GM18867 (cell line): ENCODE data around the gene NKX3-2.

Experiments
- ATAC-seq: cut with Tn5 transposase; IDR thresholded peaks from one replicate; pipeline ENCODE4 v1.9.1; 2021; ENCODE audit warnings: mild to moderate bottlenecking, moderate library complexity; ENCODE audit not compliant: unreplicated experiment

The NKX3-2 gene

DNA sequence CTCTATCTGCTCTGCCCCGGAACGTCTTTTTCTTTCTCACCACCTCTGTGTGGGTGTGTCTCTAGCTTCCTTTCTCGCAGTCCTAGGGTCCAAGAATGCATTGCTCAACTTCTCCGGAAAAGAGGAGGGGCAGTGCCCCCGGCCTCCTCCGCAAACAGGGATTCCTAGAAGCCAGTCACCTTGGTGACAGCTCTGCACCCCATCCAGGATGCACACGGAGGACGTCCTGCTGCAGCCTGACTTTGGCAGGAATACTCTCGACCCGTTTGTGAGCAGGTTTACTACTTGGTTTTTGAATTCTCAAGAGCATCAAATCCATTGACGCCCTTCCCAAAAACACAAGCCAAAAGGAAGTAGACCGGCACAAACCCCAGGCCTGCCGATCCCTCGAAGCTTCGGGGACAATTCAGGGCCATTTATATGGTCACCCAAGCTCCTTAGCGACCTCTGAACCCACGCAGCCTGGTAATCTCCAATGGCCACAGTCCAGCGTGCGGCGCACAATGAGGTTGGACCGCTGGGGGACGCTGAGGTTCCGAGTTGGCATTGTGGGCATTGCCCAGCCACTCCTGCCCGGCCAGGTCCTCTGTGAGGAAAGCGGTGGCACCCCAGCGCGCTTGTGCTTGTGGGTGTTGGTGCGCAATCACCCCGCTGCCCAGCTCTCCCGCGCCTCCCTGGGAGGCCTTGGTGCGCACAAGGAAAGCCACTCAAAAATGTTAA is 9.8 kb downstream of the NKX3-2 start:
- ATAC-seq = no peak

DNA sequence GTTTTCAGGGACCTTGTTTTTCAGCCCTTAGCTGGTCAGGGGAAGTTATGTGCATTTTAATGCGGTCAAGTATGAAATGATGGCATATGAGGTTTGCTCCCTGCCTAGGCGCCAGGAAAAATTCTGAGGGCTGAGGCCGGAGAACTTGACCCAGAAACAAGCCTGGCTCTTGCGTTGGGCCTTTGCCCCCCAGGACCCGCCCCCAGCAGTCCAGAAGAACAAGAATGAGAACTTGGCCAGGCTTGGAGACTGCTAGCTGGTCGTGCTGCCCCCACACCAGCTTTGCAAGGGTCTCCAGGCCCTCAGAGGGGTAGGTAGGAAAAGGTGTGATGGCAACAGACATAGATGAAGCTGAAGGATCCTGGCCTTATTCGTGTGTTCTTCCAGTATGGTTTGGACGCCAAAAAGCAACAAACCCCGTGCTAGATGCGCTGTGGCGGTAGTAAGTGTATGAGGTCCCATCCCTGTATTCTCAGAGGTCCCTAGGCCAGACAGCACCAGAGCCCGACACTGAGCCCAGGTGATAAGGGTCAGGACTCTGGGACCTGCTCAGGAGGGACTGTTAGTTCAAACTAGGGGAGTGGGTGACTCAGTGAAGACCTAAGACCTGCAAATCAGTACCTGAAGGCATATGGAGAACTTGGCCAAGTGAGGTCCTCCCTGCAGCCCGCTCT is 10.5 kb downstream of the NKX3-2 start:
- no peak for ATAC-seq

DNA sequence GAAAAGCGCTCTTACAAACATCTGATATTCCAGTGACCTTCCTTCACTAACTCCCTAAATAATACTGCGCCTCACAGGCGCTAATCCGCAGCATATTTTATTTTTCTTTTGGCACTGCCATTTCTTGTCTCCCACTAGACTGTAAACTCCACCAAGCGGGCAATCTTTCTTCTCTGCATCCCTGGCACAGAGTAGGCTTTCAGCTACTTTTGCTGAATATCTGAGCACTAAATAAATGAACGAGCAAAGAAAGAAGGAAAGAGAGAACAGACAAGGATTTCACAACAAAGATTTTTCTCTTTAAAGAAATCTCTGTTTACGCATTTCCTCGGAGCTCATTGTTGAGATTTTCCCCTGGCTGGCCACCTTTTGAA is 12.7 kb downstream of the NKX3-2 start:
- no peak for ATAC-seq

DNA sequence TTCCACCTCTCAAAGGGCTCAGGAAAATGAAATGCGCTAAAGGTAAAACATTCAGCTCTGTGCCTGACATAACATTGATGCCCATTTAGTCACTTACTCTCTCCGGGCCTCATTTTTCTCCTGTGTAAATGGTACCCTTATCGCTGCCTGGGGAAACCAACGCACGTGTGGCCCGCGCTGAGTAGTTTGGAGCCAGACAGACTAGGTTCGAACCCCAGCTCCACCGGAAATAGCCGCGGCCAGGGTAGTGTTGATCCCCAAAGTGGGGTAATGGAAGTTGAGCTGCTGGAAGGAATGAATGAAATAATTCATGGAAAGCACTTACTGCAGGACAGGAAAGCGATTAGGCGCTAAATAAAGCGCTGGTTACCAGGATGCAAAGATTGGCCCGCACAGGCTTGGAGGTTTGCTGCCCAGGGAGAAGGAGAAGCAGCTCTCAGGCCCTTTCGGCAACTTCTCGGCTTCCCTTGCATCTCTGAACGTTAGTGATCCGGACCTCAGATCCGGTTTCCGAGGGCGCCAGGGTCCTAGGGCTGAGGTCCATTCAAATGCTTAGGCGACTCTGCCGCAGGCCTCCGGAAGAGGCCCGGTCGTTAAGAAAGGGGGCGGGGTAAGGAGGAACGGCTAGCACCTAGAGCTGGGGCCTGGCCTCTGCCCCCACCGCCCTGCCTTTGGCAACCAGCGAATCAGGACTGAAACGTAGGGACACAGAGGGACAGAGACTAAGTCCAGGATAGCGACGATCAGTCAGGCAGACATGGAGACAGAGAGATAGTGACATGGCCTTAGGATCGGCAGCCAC is 13.3 kb downstream of the NKX3-2 start:
- ATAC-seq = no peak

DNA sequence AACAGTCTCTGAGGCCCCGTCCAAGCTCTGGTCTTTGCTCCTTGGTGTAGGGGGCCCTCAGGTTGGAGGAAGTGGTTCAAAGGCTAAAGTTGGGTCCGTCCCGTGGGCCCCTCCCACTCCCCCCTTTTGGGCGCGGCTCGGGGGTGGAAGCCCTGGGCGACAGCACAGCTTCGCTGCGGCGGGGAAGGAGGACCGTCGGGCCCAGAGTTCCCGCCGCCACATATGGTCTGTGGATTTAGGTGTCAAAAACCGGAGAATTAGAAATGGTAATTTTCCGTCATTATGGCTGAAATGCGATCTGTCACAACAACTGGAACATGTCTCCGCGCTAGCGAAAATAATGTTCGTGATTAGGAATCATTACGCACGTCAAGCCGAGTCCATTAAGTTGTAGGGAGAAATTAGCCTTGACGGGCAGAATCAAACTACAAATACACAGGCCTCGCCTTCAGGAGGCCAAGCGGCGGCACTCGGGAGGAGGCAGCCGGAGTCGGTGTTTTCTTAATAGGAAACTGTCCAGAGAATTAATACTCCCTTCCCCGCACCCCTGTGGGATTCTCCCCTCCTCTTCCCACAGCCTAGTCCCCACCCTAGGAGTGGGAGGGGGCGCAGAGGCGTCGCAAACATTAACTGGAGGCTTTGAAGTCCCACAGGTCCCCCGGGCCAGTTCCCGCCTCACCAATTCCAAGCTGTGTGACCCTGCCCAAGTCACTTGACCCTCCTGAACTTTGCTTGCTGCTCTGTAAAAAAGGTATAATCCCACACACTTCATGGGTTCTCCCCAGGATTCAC is 15.0 kb downstream of the NKX3-2 start:
- no peak for ATAC-seq

DNA sequence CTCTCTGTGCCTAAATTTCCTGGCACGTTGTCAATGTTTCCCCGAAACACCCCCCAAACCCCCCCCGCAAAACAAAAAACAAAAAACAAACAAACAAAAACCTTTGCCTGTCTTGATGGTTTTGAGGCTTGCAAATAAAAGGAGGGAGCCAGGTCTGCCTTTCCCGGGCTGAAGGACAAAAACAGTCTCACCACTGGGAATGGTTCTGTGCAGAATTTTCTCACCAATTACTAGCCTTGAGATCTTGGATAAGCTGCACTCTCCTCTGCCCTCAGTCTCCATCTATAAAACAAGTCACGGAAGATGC is 15.5 kb downstream of the NKX3-2 start:
- ATAC-seq = no peak

DNA sequence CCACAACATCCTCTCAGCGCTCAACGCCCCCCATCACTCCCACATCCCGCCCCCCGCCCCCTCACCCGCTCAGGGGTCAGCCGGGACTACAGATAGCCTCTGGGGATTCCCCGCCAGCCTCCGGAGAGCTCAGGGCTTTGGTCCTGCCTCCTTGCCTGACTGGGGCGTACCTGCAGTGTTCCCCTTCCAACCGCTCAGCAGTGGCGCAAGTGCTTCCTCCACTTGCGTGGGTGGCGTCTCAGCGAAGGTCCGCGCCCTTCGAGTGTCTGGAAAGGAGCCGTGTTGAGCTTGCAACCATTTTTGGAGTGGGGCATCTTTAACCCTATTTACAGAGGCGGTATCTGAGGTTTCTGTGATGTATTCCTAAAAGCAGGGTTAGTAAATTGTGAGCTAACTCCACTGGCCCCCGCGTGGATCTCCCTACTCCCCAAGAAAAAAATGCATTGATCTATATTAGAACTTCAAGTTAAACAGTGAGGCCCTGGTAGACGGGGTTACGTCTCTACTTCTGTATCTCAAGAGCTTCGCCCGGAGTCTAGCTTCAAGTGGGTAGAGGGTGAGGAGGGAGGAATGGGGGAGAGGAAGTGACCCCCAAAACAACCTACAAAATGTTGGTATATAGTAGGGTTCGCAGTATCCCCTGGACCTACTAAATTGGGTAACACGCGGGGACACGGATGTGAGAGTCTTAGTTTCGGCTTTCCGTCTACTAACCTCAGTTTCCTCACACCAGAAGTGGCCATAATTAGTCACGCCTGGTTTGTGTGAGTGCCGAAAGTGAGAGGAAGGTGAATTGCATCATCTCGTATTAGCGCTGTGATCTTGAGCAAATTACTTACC is 16.1 kb downstream of the NKX3-2 start:
- ATAC-seq = peak; percentile 87

DNA sequence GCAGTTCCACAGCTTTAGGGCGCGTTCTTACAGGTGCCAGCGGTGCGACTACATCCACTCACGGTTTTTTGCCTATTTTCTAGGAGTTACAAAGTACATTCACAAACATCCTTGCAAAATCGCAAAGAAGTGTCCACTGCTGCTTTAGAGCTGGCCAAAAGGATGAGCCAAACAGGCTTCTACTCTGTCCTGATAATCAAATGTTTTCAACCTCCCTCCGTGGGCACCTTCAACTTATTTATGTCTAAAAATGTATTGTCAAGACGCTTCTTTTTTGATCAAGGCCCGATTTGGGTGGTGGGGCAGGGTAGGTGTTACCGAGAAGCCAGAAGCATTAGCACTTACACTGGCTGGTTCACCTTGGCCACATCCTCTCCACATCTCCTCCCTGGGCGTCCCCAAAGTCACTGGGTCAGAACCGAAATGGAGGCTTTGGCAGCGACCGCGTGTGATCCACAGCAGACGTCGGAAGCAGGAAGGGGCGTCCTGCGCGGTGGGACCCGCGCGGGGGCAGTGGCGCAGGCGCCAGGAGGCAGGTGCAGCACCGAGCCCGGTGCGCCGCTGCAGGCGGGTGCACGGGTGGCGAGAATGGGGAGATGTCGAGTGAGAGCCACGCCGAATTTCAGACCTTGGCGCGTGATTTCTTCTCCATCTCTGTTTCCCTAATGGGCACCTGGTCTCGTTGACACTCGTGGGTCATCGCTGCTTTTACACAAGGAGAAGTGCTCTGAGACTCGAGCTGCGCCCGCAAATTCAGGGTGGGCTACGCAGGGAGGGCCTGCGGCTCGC is 16.9 kb downstream of the NKX3-2 start:
- ATAC-seq = peak; percentile 26

DNA sequence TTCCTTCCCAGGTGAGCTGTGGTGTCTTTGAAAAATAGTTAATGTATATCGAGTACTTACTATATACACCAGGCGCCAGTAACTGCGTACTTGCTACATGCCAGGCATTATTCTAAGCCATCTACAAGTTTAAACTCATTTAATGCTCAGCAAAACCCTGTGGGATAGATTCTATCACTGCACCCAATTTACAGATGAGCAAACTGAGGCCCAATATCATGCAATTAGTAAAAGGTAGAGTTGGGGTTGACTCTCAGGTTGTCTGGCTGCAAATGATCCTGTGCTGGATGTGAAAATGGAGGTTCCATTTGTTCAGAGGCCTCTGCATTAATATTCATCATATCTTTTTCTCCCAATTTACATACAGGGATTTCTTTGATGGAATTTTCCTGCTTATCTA is 17.6 kb downstream of the NKX3-2 start:
- no peak for ATAC-seq

DNA sequence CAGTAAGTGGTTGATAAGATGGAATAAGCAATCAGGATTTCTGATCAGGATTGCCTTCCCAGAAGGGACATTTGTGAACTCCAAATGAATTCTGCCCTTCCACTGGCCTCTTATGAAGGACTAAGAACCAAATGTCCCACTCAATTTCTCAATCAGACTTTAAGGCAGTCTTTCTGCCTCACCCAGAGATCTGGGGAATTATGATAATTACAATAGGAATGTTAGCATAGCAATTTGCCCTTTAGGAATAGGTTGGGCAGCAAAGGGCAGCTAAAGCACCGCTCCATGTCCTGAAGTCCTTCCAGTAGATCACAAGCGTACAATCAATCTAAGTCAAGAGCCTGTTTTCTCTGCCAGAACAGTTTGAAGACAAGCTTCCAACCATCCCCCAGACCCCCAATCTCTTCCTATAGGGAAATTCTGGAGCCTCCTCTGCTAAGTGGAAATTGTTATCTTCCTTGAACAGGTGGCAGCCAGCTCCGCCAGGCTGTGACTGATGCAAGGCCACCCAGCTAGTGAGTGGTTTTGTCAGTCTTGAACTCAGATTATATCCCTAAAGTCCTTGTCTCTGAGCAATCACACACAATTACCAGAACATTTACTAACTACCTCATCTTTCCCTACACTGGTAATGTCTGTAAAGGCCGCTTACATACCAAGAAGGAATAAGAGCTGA is 18.6 kb downstream of the NKX3-2 start:
- ATAC-seq = no peak

DNA sequence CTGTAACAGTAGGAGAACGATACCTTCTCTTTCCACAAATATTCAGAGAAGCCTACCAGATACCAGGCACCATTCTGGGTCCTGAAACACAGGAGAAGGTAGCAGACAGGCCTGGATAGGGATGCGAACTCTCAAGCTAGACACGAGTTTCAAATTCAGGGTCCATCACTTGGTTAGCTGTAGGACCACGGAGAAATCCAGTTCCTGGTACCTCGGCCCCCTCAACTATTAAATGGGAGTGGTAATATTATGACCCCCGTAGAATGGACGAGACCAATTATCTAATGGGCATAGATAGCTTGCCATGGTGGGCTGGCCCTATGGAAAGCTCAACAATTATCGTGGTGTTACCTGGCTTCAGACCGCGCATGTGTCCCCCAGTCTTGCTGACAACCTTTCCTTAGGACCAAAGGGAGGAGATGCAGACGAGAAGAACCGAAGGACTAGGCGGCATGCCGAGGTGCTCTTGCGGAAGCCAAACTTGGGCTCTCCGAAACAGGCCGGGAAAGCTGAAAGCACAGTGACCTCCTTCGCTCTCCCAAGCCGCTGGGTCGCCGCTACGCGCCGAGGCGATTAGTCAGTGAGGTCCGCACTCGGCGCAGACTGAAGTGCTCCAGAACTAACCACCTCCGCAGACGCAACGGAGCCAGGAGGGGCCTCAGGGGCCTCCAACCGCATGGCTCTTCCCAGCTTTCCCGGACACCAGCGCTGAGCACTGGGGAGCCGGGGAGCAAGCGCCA is 19.6 kb downstream of the NKX3-2 start:
- ATAC-seq = no peak

DNA sequence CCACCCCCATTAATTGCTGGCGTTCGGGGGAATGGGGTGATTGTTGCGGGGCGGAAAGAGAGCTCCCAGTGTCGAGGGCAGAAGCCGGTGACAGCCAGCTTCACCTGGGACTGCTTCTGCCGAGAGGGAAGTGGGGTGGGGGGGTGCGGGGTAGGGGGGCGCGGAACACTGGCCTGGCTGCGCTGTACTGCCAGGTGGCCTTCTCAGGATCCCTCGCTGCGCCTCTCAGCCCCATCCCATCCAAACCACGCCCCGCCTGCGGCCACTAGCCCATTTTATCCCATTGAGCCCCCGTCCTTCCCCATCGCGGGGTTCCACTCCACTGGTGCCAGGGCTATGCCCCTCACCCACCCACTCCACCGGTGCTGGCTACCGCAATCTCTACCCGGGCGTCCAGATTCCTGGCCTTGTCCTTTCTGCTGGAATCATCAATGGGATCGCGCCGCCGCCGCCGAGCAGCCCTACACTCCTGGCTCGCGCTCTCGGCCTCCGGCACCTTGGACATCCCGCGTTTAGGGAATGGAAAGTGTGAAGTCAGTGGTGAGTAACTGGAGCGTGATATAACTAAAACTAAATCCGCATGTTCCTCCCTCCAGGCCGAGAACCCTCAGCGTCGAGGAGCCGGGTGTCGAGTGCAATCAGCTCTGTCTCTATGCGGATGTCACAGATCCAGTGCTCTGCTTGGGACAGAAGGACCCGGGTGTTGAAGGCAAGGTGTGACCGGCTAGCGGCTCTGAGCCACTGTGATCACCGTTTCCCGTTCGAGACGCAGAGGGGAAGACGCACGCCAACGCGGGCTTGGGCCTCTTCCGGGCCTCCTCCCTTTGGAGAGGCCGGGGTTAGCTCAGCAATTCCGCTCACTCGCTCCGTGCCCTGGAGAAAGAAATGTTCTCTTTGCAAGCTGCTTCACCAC is 20.5 kb downstream of the NKX3-2 start:
- ATAC-seq = no peak

DNA sequence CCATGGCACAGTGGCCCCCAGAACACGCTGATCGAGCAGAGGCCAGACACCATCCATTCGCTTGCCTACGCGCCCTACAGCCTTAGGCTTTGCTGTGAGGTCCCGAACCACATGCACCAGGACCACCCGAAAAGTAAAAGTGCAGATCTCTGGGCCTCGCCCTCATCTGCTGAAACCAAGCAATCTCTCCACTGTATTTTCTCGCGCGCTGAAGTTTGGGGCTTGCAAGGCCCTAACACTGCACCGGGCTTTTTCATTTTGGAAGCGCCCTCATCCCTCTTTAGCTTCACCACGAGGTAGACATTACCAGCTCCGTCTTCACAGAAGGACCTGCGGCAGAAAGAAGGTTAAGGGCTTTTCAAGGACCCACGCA is 21.2 kb downstream of the NKX3-2 start:
- no peak for ATAC-seq

DNA sequence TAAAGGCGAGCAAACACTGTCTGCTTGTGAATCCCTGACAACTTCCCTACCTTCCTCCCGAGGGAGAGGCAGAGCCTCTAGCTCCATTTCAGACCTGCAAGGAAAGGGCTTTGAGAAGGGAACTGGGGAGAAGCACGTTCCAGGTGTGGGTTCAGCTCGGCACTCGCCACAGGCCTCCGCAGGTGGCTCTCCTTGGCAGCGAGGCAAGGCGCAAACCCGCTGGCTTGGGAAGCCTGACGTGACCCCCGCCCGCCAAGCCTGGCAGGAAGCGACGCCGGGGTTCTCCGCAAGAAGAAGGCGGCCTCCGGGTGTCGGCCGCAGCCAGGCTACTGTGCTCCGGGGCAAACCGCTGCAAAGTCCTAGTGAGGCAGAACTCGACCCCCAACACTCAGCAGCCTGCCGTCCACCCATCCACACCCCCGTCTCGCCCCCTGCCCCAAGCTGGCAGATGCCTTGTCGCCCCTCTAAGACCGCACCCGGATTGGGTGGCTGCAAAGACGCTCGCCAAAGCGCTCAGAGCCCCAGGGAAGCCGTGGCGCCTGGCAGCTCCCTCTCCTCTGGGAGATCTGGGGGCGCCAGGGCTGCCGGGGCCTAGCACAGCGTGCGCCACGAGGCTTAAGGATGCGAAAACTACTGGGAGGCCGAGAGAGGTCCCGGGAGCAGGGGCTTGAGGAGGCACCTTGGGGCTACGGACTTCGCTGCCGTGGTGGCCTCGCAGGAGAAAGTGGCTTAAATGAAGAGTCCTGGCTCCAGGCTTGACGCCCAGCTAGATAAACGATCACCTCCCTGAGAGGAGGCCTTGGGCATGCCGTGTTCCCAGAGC is 21.8 kb downstream of the NKX3-2 start:
- ATAC-seq = no peak

DNA sequence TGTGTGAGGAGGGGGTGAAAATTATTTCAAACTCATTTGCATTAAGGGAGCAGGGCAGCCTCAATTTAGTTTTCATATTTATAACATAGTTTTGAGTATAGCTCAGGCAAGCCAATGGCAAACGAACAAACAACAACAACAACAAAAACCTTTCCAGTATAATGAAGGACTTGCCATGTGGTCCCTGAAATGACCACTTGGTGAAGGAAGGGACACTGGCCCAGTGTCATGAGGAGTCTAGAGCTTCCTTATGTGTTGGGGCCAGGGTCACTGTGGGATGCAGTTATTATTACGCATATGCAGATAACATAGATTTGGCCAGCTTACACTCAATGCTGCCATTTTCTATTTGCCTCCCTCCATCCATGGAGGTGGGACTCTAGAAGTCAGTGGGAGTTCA is 23.3 kb downstream of the NKX3-2 start:
- no peak for ATAC-seq

DNA sequence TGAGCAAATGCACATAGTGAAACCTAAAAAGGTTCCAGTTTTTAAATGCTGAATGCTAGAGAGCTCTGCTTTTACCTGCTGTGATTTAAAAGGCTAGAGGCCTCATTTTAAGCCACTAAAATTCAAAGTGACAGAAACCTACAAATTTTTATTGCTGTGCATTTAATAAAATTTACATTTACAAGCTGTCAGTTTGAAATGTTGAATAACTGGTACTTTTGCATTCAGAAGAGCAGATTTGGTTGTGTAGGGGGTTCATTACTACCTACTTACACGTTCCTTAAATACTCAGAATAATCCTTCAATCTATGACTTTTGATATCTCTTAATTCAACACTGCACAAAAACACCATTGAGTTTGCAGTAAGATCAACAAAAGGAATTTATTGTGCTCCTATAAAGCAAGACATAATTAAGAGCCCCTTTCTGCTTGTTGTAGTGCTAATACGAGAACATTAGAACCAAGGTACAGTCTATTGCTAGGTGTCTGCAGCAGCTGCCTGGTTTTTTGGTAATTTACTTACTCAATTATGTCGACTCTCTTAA is 27.9 kb downstream of the NKX3-2 start:
- ATAC-seq = no peak
